Dedifferentiated amniotic fluid mesenchymal stem cell (primary cell): ENCODE measurements around the gene SSBP3.
"Not testable (repeated sequence)": the region's sequence is repeated elsewhere in the genome, so short reads cannot be mapped to it uniquely, and the experiment has no call there.

Experiments used
- DNase-seq: peaks from one replicate; pipeline ENCODE4 v3.0.0-alpha.2; 2016; ENCODE audit errors: extremely low spot score

Gene SSBP3

DNA sequence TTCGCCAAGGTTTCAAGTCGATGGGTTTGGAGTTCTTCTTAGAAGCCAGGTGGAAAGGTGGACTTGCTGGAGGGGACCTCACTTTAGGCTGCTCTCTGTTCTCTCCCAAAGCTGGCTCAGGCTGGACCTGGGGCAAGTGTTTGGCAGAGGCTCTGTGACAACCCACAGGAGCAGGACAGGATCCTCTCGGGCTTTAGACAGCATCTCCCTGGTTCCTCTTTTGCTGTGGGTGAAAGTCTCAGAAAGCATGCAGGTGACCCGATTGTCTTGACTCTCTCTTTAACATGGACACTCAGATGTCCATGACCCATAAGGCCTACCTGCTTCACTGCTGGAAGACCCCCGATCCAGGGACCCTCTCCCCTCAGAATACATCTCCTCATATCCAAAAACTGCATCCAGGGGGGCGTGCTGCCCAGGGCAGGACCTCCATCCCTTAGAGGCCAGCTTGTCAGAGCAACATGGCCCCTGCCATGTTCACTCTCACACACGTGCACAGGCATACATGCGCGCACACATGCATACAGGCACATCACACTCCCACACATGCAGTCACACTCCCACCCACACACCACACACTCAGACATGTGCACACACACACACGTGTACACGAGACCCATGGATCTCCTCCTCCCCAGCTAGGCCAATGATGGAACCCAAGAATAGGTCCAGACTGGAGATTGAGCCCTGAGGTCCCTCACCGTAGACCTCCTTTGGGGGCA is 184.9 kb downstream of the SSBP3 start:
- no peak for DNase-seq

DNA sequence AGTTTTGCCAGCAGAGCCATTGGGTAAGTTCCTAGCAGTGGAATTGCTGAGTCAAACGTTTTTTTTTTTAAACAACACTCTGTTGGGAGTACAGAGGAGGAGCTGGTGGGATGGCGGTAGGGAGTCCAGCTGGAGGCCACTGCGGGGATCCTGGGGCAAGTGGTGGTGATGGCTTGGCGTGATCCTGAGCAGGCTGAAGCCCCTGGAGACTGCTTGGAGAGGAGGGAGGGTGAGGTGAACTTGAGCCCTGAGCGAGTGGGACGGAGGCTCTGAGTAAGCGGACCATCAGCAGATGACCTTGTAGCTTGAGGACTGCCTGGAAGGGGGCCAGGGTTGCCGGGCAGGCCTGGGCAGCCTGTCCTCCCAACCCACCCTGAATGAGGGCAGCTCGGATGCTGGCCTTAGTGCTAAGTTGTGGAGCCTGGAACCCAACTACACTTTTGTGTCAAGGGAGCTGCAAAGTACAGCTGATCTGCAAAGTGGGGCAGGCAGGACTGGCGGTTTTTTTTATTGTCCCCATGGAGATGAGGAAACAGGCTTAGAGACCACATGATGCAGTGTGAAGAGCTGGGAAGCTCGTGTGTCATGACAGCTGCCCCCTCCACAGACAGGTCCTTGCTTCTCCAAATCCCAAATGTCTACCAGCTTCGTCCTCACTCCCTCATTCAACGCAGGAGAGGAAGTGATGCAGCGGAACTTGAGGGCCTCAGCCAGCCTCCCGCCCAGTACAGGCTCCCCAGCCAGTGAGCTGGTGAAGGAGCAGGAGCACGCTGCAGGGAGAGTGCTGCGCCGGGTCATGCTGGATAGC is 186.0 kb downstream of the SSBP3 start:
- no peak for DNase-seq

DNA sequence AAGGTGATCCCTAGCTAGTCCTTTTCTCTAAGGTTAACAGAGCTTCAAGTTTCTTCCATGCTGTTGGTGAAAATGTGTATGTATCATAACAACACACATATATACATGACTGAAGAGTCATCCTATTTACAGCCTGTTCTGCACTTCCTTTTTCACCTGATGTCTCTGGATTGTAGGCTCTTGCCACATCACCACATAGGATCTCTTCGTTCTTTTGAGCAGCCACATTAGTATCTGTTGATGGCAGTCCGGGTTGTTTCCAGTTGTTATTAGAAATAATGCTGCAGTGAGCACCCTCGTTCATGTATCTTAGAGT is 186.5 kb downstream of the SSBP3 start:
- DNase-seq: no peak

DNA sequence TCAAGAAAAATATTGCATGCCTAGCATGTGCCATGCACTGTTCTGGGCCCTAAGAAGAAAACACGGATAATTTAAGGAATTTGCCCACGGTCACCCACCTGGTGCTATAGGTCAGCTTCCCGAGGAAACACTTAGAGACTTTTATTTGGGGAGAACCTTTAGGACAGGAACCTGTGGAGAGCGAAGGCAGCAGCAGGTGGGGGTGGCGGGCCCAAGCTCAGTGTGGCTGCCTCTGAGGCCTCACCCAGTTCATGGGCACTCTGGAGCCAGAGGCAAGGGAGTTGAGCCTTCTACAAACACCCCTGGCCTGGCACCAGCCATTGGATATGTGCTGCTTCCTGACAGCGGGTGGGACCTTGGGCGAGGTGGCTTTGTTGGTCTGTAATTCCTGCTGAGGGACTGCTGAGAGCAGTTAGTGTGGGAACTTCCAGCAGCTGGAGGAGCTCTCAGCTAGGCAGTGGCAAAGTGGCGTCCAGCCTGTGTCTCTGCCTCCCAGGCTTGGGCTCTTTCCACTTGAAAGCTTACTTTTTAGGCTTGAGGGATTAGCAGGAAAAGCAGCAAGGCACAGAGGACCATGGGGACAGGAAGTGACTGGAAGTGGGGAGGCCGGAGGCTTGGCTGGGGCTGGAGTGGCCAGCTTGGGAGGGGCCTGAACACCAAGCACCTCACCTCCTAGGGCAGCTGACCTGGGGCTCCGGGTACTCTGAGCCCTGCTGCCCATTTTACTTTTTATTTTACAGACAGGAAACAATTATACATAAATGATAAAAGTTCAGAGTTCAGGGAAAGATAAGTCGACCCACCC is 187.1 kb downstream of the SSBP3 start:
- no peak for DNase-seq

DNA sequence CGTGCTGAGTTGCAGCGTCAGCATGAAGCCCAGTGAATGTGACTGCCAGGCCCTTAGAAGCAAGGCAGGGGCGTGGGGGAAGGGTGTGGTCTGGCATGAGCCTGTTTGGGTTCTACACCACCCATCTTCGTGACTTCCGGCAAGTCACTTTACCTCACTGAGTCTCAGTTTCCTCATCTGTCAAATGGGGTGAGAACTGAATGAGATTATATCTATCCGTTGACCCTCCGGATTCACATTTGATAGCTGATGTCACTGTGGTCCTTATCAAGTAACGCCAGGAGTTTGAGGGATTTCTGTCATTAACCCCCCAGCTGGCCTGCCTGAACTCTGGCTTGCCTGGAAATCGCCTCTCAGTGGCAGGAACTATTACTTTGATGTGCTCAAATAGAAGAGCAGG is 190.7 kb downstream of the SSBP3 start:
- DNase-seq: no peak

DNA sequence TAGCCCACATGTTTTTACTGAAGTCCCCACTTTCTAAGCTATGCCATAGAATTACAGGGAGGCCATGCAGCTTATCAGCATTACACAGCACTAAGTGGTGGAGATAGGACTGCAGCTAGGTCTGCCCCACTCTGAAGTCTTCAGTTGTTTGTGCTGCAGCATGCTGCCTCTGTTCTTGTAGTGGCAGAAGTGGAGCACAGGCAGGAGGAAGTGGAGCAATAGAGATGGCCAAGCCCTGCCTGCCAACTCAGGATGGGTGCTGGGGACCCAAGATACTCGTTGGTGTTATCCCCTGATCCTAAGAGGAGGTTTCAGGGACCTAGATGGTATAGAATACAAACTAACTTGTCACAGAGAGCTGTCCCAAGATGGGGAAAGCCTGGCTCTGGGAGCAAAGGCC is 193.3 kb downstream of the SSBP3 start:
- no peak for DNase-seq

DNA sequence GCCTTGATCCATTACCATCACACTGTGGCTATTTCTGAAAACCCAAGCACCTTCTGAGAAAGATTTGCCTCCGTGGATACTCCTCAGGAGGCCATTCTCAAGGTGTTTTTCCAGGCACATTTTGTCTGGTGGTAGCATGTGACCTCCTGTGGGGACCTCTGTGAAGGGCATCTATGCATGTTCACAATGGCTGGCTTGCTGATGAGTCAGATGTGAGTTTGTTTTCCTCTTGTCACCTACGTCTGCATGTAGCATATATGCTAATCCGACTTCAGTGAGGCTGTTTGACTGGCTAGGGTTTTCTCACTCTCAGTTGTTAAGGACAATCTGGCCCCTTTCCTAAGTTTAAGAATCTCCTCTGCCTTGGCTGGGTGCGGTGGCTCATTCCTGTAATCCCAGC is 198.3 kb downstream of the SSBP3 start:
- not testable (repeated sequence) for DNase-seq

DNA sequence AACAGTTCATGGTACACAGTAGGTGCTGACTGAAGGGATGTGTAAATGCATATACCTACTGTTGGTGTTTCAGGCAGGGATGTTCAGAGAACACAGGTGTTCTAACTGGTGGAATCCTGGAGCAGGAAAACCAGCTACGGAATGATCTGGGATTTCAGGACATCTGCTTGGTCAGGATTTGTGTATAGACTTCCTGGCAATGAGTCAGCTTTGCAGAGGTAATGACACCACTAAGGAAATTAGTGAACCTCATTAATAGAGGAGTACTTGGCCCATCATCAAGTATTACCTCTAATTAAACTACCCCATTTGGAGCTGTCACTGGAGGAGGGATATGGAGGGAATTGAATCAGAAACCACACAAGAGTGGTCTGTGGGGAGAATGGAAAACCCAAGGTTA is 198.9 kb downstream of the SSBP3 start:
- DNase-seq: no peak

DNA sequence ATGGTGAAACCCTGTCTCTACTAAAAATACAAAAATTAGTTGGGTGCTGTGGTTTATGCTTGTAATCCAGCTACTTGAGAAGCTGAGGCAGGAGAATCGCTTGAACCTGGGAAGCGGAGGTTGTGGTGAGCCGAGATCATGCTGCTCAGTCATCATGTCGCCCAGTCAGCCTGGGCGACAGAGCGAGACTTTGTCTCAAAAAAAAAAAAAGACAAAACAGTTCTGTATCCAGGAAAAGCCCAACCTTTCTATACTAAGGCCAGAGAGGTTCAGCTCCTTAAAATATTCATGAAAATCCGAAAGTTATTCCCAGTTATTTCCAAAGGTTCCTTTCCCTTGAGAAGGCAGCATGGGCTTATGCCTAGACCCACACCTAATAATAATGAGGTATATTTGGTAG is 202.0 kb downstream of the SSBP3 start:
- DNase-seq: no peak

DNA sequence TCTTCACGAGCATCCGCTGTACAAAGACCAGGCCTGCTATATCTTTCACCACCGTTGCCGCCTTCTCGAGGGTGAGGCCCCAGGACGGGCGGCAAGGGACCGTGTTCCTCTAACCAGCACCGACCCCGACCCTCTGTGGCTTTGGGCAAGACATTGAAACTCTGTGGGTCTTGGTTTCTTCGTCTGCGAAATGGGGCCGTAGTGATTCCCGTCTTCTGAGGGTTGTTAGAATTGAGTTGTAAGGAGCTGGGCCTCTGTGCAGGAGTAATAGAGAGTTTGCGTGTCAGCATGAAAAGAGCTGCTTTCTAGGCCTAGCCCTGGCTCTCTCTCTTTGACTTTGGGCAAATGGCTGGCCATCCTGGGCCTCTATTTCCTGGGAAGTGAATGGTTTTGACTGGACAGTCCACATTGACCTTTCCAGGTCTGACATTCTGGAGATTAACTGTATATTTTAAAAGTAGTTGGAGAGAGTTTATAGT is 205.6 kb downstream of the SSBP3 start:
- DNase-seq: no peak

DNA sequence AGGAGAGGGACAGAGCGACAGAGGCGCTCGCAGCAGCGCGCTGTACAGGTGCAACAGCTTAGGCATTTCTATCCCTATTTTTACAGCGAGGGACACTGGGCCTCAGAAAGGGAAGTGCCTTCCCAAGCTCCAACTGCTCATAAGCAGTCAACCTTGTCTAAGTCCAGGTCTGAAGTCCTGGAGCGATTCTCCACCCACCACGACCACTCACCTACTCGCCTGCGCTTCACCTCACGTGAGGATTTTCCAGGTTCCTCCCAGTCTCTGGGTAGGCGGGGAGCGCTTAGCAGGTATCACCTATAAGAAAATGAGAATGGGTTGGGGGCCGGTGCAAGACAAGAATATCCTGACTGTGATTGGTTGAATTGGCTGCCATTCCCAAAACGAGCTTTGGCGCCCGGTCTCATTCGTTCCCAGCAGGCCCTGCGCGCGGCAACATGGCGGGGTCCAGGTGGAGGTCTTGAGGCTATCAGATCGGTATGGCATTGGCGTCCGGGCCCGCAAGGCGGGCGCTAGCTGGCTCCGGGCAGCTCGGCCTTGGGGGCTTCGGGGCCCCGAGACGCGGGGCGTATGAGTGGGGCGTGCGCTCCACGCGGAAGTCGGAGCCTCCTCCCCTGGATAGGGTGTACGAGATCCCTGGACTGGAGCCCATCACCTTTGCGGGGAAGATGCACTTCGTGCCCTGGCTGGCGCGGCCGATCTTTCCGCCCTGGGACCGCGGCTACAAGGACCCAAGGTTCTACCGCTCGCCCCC is 206.3 kb downstream of the SSBP3 start, which contains the start of the genes CYB5RL and MRPL37:
TSS of gene CYB5RL (minus strand) at position 266 of the 754 bp plus-strand sequence. CDS start 4,414 bp downstream, outside the sequence.
TSS of gene MRPL37 (plus strand) at position 403 of the 754 bp plus-strand sequence. CDS start at position 480, 77 bp downstream.
- peak; percentile 93 for DNase-seq

DNA sequence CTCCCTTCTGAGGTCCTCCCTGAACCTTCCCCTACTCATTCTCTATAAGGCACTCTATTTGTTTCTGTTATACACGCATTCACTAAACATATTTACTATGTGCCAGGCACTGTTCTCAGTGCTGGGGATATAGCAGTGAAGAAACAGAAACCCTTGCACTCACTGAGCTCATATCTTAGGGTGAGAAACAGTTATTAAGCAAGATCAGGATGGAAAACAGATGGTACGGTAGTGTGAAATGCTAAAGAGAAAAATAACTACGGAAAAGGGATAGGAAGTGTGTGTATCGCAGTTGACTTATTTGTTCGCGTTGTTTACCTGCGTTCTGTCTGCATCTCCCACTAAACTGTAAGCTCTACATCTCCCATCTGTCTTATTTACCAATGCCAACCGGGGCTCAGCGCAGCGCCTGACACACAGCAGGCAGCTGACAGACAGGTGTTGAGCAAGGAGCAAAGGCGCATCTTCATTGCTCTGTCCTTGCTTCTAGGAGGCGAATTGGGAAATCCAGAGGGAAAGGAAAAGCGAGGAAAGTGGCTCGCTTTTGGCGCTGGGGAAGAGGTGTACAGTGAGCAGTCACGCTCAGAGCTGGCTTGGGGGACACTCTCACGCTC is 206.9 kb downstream of the SSBP3 start:
- no peak for DNase-seq

DNA sequence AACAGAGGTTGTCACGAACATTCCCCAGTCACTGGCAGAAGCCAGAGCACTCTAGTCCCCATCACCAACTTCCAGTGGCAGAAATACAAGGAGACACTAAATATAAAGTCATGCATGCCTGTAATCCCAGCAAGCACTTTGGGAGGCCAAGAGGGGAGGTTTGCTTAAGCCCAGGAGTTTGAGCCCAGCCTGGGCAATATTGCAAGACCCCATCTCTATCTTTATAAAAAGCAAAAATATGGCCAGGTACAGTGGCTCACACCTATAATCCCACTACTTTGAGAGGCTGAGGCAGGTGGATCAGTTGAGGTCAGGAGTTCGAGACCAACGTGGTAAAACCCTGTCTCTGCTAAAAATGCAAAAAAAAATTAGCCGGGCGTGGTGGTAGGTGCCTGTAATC is 212.7 kb downstream of the SSBP3 start:
- DNase-seq: no peak

DNA sequence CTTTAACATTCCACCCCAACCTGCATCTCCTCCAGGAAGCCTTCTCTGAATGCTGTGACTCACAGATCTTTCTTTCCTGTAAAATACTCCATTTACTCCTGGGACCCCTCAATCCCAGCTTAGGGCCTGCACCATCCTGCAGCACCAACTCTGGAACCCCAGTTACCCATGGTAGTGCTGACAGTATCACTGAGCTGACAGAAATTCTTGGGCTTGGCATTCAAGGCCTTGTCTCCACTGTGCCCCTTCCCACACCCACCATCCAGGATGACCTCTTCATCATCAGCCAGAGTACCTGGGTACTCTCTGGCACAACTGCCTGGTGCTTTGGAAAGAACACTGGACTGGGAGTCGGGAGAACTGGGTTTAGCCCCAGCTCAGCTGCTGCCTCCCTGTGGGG is 214.7 kb downstream of the SSBP3 start:
- DNase-seq: no peak

DNA sequence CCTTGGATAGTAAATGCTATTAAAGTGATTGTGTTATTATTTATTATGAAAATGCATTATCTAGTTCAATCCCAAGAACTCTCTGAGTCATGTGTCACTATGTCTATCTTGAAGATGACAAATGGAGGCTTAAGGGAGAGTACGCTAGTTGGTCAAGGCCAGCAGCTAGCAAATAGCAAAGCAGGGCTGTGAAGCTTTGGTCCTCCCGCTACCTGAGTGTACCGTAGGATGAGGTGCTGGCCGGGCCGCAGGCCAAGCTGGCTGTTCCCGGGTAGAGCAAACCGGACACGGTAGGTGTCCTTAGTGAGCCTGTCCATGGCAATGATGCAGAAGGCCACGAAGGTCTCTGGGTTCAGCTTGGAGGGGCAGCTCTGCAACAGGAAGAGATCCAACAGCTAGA is 215.7 kb downstream of the SSBP3 start:
- DNase-seq: no peak

DNA sequence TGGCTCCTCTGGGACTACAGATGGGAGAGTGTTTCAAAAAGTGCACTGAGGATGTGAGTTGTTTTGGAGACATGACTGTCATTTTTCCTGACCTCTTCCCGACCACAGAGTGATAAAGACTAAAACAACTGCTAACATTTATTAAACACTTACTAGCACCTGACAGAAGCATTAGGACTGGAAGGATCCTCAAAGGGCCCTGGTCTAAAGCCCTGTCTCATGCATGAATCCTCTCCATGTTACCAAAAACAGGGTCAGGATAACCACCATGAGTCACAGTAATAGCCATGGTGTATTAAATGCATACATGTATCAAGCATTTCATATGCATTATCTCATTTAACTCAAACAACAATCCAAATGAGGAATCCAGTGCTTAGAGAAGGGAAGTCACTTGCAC is 217.9 kb downstream of the SSBP3 start:
- DNase-seq: no peak

DNA sequence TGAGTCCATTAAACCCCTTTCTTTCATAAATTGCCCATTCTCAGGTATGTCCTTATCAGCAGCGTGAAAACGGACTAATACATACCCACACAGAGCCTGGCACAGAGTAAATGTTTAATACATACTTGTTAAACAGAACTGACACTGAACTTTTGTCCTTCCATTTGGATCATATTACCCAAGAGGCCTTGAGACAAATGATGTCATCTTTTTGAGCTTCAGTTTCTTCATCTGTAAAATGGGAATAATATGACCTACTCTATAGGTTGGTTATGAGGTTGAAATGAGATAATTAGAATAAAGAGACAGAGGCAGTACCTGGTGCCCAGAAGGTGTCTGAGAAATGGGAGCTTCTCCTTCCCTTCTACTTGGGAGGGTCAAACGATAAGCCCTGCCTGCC is 220.1 kb downstream of the SSBP3 start:
- no peak for DNase-seq

DNA sequence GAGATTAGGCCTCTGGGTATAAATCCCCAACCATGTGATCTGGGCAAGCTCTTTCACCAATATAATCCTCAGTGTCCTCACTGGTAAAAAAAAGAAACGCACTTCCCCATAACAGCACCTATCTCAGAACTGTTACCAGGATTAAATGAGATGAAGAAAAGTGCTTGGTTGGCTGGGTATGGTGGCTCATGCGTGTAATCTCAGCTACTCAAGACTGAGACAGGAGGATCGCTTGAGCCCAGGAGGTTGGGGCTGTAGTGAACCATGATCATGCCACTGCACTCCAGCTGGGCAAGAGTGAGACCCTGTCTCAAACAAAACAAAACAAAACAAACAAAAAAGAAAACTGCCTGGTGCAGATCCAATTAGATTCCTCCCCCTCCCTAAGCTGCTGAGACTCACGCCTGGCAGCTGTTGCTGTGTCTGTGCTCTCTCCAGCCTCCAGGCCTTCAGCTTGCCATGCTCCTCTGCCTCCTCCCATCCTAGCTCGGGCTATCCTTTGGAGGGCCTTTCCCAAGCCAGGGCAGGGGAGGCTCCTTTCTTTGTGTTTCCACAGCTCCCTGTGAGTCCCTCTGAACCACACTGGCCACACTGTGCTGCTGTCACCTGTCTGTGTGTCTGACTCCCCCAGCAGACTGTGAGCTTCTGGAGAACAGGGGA is 225.4 kb downstream of the SSBP3 start:
- DNase-seq: no peak

DNA sequence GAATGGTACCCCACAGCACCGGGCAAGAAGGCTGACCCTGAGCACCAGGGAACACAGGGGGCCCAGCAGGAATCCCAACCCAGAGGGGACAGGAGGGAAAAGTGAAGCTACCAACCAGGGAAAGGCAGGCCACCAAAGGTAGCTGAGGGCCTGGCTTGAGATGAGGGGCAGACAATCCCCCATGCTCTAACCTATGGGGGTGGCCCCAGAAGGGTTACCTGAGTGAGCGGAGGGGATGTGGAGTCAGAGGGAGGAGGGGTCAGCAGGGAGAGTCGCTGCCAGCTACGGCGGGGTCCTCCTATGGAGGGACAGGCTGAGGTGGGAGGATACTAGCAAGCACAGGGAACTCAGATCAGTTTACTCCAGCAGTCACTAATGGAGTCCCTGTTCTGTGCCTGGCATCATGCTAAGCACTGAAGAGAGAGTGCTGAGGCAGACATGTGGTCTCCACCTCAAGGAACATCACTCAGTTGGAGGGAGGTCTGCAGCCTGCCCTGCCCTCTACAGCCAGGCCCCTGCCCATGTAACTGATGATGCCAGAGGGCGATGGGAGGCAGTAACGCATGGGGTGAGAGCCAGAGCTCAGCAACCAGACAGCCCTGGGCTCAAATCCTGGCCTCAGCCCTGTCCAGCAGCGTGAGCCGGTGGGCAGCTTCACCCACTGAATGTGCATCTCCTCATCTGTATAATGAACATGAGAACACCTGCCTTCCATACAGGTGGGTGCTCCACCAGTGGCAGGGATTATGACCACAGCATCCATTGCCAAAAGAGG is 227.7 kb downstream of the SSBP3 start:
- no peak for DNase-seq

DNA sequence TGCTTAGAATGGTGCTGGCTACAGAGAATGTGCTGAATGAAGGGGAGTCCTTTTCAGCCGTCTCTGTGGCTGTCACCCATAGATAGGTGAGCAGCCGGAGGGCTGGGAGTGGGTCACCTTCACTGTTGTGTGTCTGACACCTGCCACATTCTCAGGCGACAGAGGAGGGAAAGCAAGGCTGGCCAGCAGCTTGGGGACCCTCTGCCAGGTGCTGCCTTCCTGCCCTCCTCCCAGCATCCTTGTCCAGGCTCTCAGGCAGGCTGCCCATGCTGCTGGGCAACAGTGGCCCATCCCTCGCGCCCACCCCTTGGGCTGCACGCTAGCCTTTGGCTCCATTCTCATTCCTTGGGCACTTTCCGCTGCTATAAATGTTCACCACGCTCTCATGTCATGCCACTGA is 228.5 kb downstream of the SSBP3 start:
- no peak for DNase-seq
